ENCODE data around the gene TMEM267. TPM values are rescaled to one million over a fixed set of nuclear protein-coding genes. Genes with fewer than 3 reads are reported as not detected.

Gene TMEM267
- polyA plus RNA-seq, 3 donors, result 4.4 to 13.9 (median 11.8) TPM

GRCh38 chr5:43416803-43417394 is 66.8 kb downstream of the TMEM267 start:
- Histone ChIP-seq H3K4me3 (replicated peaks in 1 of 3; ENCODE audit: low read depth in 2 of 3, low read length in 3 of 3) (no peak overlapping the region), H3K79me2 (ENCODE audit: insufficient read depth, low read length) (no peaks in the 10 kb centered on the region), H3K27ac (ENCODE audit: low read depth in 1 of 2, low read length in 2 of 2) (no peak overlapping the region), H2AFZ (ENCODE audit: insufficient read depth, low read depth, low read length, poor library complexity, severe bottlenecking) (no peak overlapping the region), H3K27me3 (ENCODE audit: control insufficient read depth in 2 of 2, insufficient read depth in 2 of 2, low read length in 2 of 2) (no peaks in the 10 kb centered on the region), H3K9ac (ENCODE audit: insufficient read depth, low read length, poor library complexity, severe bottlenecking) (no peak overlapping the region), H3K4me2 (replicated peaks; ENCODE audit: extremely low read depth, low read length, poor library complexity, severe bottlenecking) (no peak overlapping the region), H3K4me1 (ENCODE audit: control insufficient read depth in 1 of 2, insufficient read depth in 2 of 2, low read length in 2 of 2) (no peaks in the 10 kb centered on the region), H3K9me3 (replicated peaks in 1 of 2; ENCODE audit: control insufficient read depth in 1 of 2, insufficient read depth in 1 of 2, low read length in 2 of 2) (no peaks in the 10 kb centered on the region), H3K36me3 (replicated peaks in 1 of 2; ENCODE audit: control insufficient read depth in 1 of 2, insufficient read depth in 2 of 2, low read length in 2 of 2) (no peaks in the 10 kb centered on the region), H4K20me1 (ENCODE audit: insufficient read depth, low read length) (no peaks in the 10 kb centered on the region)
- intact Hi-C loops (cut with micrococcal nuclease), result no loop called here
- Mint-ChIP-seq H3K36me3 (no peaks in the 10 kb centered on the region), H3K4me1 (no peaks in the 10 kb centered on the region), H3K9me3 (peaks cover 0 to 3% (median 0%) of the 10 kb centered on the region in 7 donors), H3K4me3 (no peak overlapping the region), H3K27me3 (ENCODE audit: low read depth in 3 of 3) (peaks cover 0 to 3% (median 0%) of the 10 kb centered on the region in 3 donors), H3K27ac (no peak overlapping the region)
- WGBS (ENCODE audit: insufficient coverage), result 57% methylated on average over 2 of the region's 3 CpGs
- no peak for TF ChIP-seq CTCF (IDR thresholded peaks at IDR 0.05)
- no peak for DNase-seq

DNA sequence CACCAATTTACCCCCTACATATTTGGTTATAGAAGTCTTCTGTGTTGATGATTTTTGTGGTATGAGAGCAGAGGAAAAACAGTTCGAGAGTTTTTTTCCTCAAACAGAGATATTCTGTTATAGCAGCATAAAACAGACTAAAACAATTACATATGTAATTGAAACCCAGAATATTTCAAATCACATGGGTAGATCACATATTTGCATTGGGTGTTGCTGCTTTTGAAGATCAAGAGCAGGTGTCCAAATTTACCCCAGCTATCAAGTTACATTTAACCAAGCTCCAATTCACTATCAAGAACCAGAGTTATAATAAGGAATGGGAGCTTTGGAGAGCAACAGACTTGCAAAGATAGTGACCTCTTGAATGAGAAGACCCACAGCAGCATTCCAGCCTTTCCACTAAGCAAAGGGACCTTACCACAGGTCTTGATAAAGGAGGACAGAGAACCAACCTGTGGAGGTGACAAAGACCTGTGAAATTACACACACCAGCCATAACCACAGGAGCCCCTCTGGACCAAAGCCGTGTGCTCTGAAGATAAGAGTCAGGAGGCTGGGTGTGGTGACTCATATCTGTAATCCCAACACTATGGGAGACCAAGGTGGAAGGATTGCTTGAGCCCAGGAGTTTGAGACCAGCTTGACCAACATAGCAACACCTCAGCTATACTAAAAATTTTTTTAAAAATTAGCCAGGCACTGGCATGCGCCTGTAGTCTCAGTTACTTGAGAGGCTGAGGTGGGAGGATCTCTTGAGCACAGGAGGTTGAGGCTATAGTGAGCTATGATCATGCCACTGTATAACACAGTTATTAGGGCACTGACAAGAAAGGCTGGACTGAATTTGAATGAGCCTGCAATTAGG is 67.5 kb downstream of the TMEM267 start:
- no peak overlapping the region for H3K9ac ChIP-seq (ENCODE audit: insufficient read depth, low read length, poor library complexity, severe bottlenecking)
- no peak overlapping the region for H2AFZ ChIP-seq (ENCODE audit: insufficient read depth, low read depth, low read length, poor library complexity, severe bottlenecking)
- H3K36me3 Mint-ChIP-seq, result no peaks in the 10 kb centered on the region
- no peak for DNase-seq
- intact Hi-C loops (cut with micrococcal nuclease), result no loop called here
- H3K27ac ChIP-seq (ENCODE audit: low read depth in 1 of 2, low read length in 2 of 2), result no peak overlapping the region
- no peak overlapping the region for H3K4me3 Mint-ChIP-seq
- H3K9me3 Mint-ChIP-seq, result peaks cover 0 to 3% (median 0%) of the 10 kb centered on the region in 7 donors
- no peaks in the 10 kb centered on the region for H3K9me3 ChIP-seq (replicated peaks in 1 of 2; ENCODE audit: control insufficient read depth in 1 of 2, insufficient read depth in 1 of 2, low read length in 2 of 2)
- no peak overlapping the region for H3K4me2 ChIP-seq (replicated peaks; ENCODE audit: extremely low read depth, low read length, poor library complexity, severe bottlenecking)
- no CpG with 5 or more reads among the region's 3 CpGs for WGBS (ENCODE audit: insufficient coverage)
- H4K20me1 ChIP-seq (ENCODE audit: insufficient read depth, low read length), result no peaks in the 10 kb centered on the region
- H3K27me3 Mint-ChIP-seq (ENCODE audit: low read depth in 3 of 3), result peaks cover 0 to 3% (median 0%) of the 10 kb centered on the region in 3 donors
- TF ChIP-seq CTCF (IDR thresholded peaks at IDR 0.05), result no peak
- no peaks in the 10 kb centered on the region for H3K4me1 Mint-ChIP-seq
- H3K4me1 ChIP-seq (ENCODE audit: control insufficient read depth in 1 of 2, insufficient read depth in 2 of 2, low read length in 2 of 2), result no peaks in the 10 kb centered on the region
- H3K79me2 ChIP-seq (ENCODE audit: insufficient read depth, low read length), result no peaks in the 10 kb centered on the region
- no peak overlapping the region for H3K27ac Mint-ChIP-seq
- H3K36me3 ChIP-seq (replicated peaks in 1 of 2; ENCODE audit: control insufficient read depth in 1 of 2, insufficient read depth in 2 of 2, low read length in 2 of 2), result no peaks in the 10 kb centered on the region
- no peak overlapping the region for H3K4me3 ChIP-seq (replicated peaks in 1 of 3; ENCODE audit: low read depth in 2 of 3, low read length in 3 of 3)
- no peaks in the 10 kb centered on the region for H3K27me3 ChIP-seq (ENCODE audit: control insufficient read depth in 2 of 2, insufficient read depth in 2 of 2, low read length in 2 of 2)
